H4 (cell line): ENCODE measurements around the gene PHF13. TPM values are rescaled to one million over a fixed set of nuclear protein-coding genes. Genes with fewer than 3 reads are reported as not detected.
"Not testable (repeated sequence)": the region's sequence is repeated elsewhere in the genome, so short reads cannot be mapped to it uniquely, and the experiment has no call there.

Experiments
- DNase-seq: peaks from one replicate; pipeline ENCODE4 v3.0.0-alpha.2; 2015; ENCODE audit warnings: low spot score
- total RNA-seq: library from RNA; depleted of rRNA; stranded (reverse); fragments of >200 nt; shearing (Covaris generic); gene quantifications from 2 replicates; pipeline ENCODE4 v1.2.3, GENCODE V29; 2014

The PHF13 gene
- total RNA-seq, 1 experiment from 2014 or later: 7.8 TPM

DNA sequence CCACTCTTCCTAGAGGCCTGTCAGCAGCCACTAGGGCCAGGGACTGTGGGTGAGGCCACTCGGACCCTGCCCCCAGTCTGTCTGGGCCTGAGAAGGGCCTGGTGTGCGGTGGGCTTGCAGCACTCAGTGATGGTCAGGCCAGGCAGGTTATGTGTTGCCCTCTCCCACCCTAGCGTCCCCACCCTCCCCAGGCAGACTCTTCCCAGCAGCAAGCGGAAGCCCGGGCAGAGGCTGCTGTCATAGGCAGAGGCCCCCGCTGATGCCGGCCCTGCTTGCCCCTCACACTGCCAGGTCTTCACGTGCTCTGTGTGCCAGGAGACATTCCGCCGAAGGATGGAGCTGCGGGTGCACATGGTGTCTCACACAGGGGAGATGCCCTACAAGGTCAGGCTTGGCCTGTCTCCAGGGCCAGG is 27.1 kb upstream of the PHF13 start:
- no peak for DNase-seq

DNA sequence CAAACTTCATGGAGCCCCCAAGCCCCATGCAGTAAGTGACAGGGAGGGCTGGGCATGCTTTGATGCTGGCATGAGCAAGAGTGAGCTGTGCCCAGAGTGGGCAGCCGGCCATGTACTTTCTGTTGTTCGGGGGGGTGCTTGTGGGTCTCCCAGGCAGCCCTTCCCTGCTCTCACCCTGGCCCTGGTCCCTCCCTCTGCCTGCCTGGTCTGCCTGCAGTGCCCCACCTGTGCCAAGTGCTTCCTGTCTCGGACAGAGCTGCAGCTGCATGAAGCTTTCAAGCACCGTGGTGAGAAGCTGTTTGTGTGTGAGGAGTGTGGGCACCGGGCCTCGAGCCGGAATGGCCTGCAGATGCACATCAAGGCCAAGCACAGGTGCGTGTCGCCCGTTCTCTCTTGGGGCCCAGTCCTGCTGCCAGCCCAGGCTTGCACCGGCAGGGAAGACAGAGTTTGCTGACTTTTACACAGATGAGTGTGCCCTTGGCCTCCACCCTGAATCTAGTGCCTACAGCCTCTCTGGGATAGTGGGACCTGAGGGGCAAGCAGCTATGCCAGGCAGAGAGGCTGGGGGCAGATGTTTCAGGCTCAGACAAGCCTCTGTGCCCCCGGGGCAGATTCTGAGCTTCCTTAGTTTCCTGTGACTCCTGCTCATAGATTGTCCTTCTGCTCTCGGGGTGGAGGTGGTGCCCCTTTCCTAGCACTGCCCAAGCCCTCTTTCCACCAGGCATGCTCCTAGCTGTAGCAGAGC is 26.1 kb upstream of the PHF13 start:
- no peak for DNase-seq

DNA sequence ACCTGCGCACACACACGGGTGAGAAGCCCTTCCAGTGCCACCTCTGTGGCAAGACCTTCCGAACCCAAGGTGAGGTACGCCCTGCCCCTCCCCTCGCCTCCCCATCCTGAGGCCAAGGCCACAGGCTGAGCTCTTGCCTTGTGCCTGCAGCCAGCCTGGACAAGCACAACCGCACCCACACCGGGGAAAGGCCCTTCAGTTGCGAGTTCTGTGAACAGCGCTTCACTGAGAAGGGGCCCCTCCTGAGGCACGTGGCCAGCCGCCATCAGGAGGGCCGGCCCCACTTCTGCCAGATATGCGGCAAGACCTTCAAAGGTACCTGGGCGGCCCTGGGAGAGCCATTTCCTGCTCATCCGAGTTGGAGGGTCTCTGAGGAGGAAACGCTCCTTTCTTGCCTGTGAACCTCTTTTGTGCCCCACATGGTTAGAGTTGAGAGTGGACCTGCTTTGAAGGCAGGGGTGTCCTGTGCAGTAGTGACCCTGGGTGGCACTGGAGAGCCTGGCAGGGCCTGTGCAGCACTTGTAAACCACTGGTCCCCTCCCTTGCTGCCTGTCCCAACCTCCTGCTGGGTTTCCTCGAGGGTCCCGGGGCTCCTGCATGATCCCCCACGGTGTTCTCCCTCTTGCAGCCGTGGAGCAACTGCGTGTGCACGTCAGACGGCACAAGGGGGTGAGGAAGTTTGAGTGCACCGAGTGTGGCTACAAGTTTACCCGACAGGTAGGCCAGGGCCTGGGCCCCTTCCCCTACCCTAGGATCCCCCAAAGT is 25.2 kb upstream of the PHF13 start:
- no peak for DNase-seq

DNA sequence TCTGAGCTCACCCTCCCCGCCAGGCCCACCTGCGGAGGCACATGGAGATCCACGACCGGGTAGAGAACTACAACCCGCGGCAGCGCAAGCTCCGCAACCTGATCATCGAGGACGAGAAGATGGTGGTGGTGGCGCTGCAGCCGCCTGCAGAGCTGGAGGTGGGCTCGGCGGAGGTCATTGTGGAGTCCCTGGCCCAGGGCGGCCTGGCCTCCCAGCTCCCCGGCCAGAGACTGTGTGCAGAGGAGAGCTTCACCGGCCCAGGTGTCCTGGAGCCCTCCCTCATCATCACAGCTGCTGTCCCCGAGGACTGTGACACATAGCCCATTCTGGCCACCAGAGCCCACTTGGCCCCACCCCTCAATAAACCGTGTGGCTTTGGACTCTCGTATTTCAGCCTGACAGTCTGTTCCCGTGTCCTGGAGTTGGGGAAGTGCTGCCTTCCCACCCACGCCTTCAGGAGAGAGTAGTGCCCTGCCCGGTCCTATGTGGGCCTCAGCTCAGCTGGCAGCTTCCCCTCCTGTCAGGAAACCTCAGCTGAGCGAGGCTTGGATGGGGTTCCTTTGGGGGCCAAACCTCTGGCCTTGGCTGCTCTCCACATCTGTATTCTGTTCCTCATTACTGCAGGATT is 24.5 kb upstream of the PHF13 start:
- DNase-seq: no peak

DNA sequence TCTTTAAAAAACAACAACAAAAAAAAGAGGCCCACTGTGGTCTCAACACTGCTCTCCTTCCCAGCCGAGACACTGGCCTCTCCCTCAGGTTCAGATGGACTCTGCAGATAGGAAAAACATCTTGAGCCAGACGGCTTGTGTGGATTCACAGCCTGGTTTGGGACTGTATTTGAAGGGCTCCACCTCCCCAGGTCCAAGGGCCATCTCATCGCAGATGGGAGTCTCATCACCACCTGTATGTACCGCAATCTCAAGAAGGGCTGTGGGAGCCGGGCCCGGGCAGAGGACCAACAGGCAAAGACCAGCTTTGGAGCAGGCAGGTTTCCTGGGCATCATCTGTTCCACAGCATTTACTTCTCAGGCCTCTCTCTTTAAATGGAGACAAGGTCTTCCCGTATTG is 23.5 kb upstream of the PHF13 start:
- no peak for DNase-seq

DNA sequence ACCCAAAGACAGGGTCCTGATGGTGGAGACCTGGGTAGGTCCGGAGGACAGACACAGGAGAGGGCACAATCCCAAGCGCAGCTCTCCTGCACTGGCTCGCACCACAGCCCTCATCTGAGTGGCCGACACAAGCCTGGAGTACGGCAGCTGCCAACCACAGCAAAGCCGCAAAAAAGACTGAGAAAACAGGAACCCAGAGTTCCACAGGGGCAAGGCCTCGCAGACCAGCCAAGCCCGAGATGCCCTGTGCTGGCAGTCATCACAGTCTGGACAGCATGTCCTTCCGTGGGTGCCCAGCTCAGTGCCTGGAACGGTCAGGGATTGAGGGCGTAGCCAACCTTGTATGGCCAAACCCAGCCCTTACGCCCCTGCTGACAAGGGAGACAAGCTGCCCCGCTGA is 22.3 kb upstream of the PHF13 start:
- no peak for DNase-seq

DNA sequence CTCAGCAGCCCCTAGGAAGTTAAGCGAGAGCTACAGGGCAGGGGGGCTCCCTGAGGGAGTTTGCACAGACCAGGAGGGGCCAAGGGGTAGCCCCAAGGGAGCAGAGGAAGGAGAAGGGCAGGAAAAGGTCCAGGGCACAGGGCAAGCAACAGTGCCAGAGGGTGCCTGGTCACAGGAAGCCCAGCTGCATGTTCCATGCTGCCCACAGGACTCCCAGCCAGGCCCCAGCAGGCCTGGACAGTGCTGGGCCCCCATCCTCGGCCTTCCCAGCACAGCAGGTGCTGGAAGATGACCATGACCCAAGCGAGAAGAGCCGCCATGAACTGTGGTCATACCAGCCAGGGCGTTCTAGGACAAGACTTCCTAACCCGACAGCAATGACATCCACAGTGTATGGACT is 21.9 kb upstream of the PHF13 start:
- no peak for DNase-seq

DNA sequence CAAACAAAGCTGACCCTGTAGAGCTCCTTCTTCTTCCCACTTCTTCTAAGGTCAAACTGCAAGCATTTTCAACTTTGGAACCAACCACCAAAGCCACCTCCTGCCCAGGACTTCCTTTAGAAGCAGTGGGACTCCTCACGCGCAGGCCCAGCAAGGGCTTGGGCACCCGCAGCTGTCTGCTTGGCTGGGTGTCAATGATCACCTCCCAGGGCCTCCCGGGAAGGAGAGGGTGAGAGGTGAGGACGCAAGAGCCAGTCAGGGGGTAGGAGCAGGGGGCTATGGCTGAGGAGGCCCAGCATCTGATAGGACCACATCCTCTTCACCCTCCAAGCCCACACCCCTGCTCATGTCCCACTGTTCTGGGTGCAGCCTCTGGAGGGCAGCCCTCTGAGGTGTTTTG is 21.1 kb upstream of the PHF13 start:
- DNase-seq: no peak

DNA sequence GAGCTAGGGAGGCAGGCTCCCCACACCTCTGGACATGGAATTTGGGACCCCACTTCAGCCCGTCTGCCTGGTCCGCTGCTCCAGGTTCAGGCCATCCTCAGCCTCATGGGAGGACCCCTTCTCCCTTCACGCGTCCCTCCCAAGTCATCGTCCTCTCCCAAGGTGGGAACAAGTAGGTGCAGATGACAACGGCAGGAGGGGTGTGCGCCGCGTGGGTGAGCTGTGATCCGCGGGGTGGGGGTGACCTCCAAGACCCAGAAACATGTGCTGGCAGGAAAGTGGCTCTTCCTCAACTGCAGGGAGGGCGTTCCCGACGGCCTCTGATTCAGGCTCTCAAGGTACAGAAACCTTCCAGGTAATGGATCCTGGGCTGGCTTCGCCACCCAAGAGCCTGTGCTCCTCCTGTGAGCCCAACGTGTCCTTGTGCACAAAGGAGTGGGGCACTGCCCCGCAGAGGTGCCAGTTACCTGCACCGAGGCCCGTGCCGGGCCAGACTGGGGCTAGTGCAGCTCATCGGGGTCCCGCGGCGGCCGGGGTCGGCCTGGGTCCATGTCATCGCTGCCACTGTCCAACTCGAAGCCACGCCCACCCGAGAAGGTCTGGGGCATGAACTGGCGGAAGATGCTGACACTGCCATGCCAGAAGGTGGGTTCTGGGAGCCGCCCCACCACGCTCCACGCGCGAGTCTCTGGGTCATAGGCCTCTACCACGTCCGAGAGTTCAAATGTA is 20.5 kb upstream of the PHF13 start:
- no peak for DNase-seq

DNA sequence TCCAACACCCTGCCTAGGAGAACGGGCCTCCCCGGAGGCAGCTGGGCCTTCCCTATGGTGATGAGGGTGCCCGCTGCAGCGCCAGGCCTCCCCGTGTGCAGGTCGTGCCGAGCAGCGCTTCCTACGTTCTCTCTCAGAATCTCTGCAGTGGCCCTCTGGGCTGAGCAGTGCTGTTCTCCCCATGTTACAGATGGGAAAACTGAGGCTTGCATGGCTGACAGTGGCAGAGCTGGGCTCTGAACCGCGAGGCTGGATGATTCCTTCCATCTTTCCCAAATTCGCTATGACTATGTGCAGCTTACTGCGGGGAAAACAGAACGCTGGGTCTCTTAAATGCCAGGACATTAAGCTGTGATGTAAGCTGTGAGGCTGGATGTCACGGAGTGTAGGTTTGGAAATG is 19.7 kb upstream of the PHF13 start:
- no peak for DNase-seq

DNA sequence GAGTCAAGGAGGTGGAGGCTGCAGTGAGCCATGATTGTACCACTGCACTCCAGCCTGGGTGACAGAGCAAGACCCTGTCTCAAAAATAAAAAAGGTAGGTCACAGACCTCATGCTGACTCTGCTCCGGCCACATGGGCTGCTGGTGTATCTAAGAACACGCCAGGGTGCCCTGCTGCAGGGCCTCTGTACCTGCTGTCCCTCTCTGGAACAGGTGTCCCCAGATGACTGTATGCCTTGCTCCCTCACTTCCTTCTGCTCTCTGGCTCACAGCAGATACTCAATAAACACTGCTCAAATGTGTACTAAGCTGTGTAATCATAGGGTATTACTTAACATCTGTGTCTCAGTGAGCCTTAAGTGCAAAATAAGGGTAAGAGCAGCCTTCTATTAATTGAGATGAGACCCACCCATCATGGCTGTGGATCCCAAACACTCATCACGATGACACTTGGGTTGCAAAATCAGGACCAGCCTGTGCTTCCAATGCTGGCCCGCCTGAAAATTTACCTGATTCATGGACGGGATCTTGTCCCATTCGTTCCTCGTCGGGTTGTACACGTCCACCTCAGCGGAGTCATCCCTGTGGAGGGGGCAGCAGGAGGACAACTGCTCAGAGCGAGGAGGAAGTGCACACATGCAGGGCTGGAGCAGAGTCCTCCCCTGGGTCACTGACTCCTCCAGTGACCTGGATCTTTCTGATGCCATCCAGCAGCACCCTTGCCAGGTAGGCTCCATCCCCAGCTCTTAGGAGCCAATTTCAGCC is 18.4 kb upstream of the PHF13 start:
- no peak for DNase-seq

DNA sequence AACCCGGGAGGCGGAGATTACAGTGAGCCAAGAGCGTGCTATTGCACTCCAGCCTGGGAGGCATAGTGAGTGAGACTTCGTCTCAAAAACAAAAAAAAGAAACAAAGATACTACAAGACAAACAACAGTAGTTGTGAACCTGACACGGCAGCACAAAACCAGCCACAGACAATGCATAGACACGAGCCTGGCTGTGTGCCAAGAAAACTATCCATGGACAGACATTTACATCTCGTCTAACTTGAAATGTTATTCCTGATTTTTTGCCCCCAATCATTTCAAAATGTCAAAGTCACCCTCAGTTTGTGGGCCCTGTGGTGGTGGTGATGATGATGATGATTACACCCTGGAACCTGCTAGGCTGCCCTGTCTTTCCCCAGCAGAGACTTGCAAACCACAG is 17.2 kb upstream of the PHF13 start:
- no peak for DNase-seq

DNA sequence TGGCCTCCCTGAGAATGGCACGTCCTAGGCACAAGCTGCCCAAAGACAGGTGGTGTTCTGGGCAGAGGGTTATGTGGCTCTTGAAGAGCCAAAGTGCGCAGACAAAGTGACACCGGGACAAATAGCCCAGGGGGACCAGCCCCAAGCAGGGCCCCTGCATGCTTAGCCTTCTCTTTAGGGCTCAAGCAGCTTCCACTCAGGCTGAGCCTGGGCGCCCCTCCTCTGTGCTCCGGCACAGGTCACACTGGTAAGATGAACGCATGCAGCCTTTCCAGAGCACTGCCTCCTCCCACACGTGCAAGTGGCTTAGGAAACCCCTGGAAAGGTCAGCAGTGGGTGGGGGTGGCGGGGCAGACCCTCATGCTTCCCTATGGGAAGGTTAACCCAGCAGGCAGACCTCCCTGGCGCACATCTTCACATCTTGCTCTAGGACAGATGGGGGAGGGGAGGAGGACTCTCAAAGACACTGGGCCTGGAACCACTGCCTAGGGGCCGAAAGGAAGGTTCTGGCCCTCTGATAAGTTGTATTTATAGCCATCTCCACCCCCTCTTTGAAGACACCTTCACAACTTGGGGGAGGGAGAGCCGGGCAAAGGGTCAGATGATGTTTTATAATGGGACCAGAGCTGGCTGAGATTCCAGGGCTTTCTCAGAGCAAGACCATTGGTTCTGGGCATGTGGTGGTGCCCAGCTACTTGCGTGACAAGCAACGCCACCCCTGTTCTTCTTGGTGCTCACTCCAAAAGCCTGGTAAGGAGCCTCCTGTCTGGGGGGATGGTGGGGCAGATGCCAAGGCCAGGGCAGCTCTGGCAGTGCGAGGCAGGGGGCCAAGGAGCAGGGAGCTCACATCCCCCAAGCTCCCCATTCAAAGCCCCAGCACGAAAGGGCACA is 16.4 kb upstream of the PHF13 start:
- DNase-seq: no peak

DNA sequence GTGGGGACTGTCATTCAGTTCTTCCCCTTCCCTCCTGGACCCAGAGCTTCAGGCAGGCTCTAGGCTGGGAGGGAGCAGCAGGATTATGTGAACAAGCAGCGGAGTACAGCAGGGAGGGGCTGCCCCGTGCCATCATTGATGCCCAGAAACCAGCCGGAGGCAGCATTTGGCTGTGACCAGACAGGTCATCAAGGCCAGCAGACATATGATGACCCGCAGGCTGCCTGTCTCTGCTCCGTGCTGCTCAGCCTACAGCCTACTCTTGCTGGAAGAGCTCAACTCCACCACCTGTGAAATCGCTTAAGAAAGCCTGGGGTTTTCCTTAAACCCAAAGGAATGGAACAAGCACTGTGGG is 15.8 kb upstream of the PHF13 start:
- DNase-seq: no peak

DNA sequence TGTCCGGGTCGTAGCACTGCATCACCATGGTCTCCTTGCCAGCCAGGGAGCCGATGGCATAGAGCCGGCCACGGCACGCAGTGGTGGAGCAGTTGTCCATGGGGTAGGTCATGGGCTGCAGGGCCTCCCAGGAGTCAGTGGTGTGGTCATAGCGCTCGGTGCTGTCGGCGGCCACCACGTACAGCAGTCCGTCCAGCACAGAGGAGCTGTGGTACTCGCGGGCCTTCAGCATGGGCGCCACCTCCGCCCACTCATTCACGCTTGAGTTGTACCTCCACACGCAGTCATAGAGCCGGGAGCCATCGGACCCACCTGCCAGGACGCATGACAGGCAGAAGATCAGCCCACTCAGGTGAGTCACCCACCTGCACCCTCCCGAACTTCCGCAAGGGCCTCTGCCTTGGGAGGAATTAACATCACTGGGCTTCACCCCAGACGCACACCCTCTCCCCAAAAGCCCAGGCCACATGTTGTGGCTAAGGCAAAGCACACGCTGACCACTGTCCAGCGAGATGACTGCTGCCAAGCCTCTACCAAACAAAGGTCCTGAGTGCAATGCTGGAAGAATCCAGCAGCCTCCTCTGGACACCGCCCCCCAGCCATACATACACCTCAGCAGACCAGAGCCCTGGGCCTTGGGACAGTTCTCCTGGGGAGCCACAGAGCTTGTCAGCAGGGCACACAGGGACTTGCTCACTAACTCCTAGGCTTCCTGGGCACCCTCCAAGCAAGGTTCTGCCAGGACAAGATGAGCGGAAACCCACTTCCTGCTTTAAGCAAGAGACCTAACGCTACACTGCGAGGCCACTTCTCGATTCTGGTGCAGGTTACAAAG is 14.2 kb upstream of the PHF13 start:
- DNase-seq: no peak

DNA sequence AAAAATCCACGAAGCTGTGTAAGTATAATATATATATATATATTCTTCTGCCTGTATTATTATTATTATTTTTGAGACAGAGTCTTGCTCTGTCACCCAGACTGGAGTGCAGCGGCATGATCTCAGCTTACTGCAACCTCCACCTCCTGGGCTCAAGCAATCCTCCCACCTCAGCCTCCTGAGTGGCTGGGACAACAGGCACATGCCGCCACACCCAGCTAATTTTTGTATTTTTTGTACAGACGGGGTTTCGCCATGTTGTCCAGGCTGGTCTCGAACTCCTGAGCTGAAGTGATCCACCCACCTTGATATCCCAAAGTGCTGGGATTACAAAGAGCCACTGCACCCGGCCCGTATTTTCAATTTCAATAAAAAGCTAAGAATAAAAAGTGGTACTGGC is 13.5 kb upstream of the PHF13 start:
- not testable (repeated sequence) for DNase-seq

DNA sequence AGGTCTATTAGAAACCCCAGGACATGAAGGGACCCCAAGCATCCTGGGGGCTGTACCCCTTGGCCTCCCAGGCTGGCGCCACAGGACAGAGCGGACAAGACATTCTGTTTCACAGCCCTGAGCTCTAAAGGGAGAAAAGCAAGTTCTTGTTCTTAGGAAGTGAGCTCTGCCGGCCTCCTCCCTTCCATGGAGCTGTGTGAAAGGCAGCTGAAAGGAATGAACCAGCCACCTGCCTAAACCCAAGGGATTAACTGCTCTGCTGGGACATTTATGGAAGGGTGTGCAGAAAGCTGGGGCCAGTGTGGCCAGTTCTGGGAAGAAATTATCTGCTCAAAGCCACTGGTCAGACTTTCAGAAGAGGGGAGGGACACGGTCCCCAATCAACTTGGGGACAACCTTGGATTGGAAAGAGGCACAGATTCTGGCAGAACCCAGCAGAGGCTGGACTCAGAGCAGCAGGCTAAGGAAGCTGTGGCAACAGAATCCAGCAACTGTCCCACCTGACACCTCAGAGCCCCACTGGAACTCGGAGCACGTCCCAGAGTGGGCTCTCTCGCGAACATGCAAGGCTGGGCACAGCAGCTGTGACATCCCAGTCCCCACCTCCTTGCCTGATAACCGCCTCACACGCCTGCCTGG is 13.0 kb upstream of the PHF13 start:
- no peak for DNase-seq

DNA sequence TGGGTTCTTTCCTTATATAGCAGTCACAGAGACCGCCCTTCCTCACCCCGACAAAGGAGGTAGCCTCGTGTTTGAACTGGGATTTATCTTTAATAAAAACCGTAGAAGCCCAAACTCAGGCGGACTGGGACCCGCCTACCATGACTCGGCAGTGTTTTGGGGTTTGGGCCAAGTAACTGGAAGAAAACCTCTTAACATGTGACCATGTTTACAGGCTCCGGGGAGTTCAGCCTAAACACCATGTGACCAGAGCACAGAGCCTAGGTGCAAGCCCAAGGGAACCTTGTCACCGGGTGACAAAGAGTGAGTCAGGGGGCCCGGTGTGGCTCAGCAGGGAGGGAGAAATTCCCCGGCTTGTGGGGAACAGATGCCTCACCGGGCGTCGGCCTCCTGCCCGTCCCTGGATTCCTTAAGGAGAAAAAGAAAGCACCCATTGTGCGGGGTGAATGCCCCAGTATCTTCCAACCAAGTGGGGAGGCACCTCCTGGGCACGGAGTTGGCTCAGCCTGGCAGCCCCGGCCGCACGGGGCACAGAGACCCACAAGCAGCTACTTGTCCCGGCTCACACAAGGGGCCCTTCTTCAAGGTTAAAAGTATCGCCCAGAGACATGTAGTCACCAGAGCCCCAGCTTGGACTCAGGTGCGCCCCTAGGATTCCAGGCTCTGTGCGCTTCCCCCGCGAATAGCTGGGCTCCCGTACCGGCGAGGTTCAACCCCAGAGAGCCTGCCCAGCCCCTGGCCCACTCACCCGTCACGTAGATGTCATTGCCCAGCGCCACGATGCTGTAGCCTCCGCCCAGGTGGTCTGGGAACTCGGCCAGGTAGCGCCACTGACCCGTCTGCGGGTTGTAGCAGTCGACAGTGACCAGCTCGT is 12.2 kb upstream of the PHF13 start:
- peak; percentile 91 for DNase-seq
